DMS153 treated with DMSO at 0.1 percent for 48 hours (cell line): ENCODE measurements around the gene OPN1LW.
"Not testable (repeated sequence)": the region's sequence is repeated elsewhere in the genome, so short reads cannot be mapped to it uniquely, and the experiment has no call there.

Experiments used
- DNase-seq: peaks from one replicate; lab custom pipeline; 2025; ENCODE audit not compliant: unreplicated experiment; lab: John Stamatoyannopoulos, UW

OPN1LW gene

GRCh38 chrX:154144010-154144409, at the start of gene OPN1LW:
OPN1LW (plus strand) TSS chrX:154144243; CDS start chrX:154144284, 41 bp downstream.
- not testable (repeated sequence) for DNase-seq

GRCh38 chrX:154094833-154095232, 49.2 kb upstream of the OPN1LW start:
- no peak for DNase-seq

GRCh38 chrX:154096140-154097002, 47.7 kb upstream of the OPN1LW start:
- no peak for DNase-seq

- DNase-seq, result peak; percentile 29
These were observed 46.9 kb upstream of the OPN1LW start for GRCh38 chrX:154097003-154097588.

- peak; percentile 93 for DNase-seq
These were observed 46.2 kb upstream of the OPN1LW start, which contains the start of gene MECP2 for GRCh38 chrX:154097589-154098541. MECP2 (minus strand) TSS chrX:154097717.

GRCh38 chrX:154098551-154098950, 45.5 kb upstream of the OPN1LW start:
- DNase-seq, result no peak

GRCh38 chrX:154113729-154114128, 30.3 kb upstream of the OPN1LW start:
- DNase-seq, result no peak

- no peak for DNase-seq
These were observed 29.4 kb upstream of the OPN1LW start for GRCh38 chrX:154114652-154115051.

- no peak for DNase-seq
These were observed 29.0 kb upstream of the OPN1LW start for GRCh38 chrX:154115071-154115470.

GRCh38 chrX:154115750-154116149, 28.3 kb upstream of the OPN1LW start:
- no peak for DNase-seq

GRCh38 chrX:154116426-154117211, 27.4 kb upstream of the OPN1LW start:
- no peak for DNase-seq

GRCh38 chrX:154117566-154117965, 26.5 kb upstream of the OPN1LW start:
- no peak for DNase-seq

GRCh38 chrX:154120567-154120966, 23.5 kb upstream of the OPN1LW start:
- DNase-seq, result no peak

GRCh38 chrX:154121207-154121606, 22.8 kb upstream of the OPN1LW start:
- no peak for DNase-seq

- DNase-seq, result no peak
These were observed 22.1 kb upstream of the OPN1LW start for GRCh38 chrX:154121961-154122360.

GRCh38 chrX:154123241-154124219, 20.5 kb upstream of the OPN1LW start:
- DNase-seq, result no peak

GRCh38 chrX:154125391-154126040, 18.5 kb upstream of the OPN1LW start:
- no peak for DNase-seq

GRCh38 chrX:154126101-154126500, 17.9 kb upstream of the OPN1LW start:
- DNase-seq, result no peak

GRCh38 chrX:154131955-154132354, 12.1 kb upstream of the OPN1LW start:
- DNase-seq, result no peak
